HG02973 (cell line): ENCODE results near the gene EXOC3L1.

ENCODE experiments used
- ATAC-seq: cut with Tn5 transposase; IDR thresholded peaks from one replicate; pipeline ENCODE4 v1.9.1; 2021; ENCODE audit warnings: moderate library complexity; ENCODE audit not compliant: unreplicated experiment

The EXOC3L1 gene

GRCh38 chr16:67216612-67217490, 26.9 kb upstream of the EXOC3L1 start:
- ATAC-seq = no peak

- no peak for ATAC-seq
These were observed 25.8 kb upstream of the EXOC3L1 start for GRCh38 chr16:67215706-67216105.

GRCh38 chr16:67213197-67214019, 23.5 kb upstream of the EXOC3L1 start:
- no peak for ATAC-seq

GRCh38 chr16:67212766-67213165, 22.8 kb upstream of the EXOC3L1 start:
- no peak for ATAC-seq

GRCh38 chr16:67211674-67212073, 21.7 kb upstream of the EXOC3L1 start:
- no peak for ATAC-seq

GRCh38 chr16:67210069-67210937, 20.4 kb upstream of the EXOC3L1 start:
- no peak for ATAC-seq

- ATAC-seq = no peak
These were observed 19.6 kb upstream of the EXOC3L1 start for GRCh38 chr16:67209565-67209964.

GRCh38 chr16:67208154-67208896, 18.4 kb upstream of the EXOC3L1 start:
- no peak for ATAC-seq

GRCh38 chr16:67207249-67208091, 17.5 kb upstream of the EXOC3L1 start:
- no peak for ATAC-seq

GRCh38 chr16:67206838-67207248, 16.9 kb upstream of the EXOC3L1 start:
- ATAC-seq = no peak

- ATAC-seq = no peak
These were observed 16.3 kb upstream of the EXOC3L1 start for GRCh38 chr16:67206129-67206837.

GRCh38 chr16:67204076-67204475, 14.1 kb upstream of the EXOC3L1 start:
- ATAC-seq = no peak

GRCh38 chr16:67202956-67203493, 13.1 kb upstream of the EXOC3L1 start:
- ATAC-seq = no peak

- ATAC-seq = no peak
These were observed 12.5 kb upstream of the EXOC3L1 start for GRCh38 chr16:67202426-67202825.

GRCh38 chr16:67201411-67202345, 11.7 kb upstream of the EXOC3L1 start:
- ATAC-seq = no peak

GRCh38 chr16:67200491-67200890, 10.6 kb upstream of the EXOC3L1 start:
- ATAC-seq = no peak

- ATAC-seq = no peak
These were observed 9.9 kb upstream of the EXOC3L1 start for GRCh38 chr16:67199808-67200198.
